Prostate gland (tissue), 2 donors: ENCODE data around the gene BMPER. TPM values are rescaled to one million over a fixed set of nuclear protein-coding genes. Genes with fewer than 3 reads are reported as not detected.

ENCODE experiments used
- DNase-seq: peaks from one replicate; pipeline ENCODE4 v3.0.0-alpha.2; 2019; ENCODE audit warnings: low spot score
- H3K27ac ChIP-seq, 2 donors: fragments of 200-600 bp; sonication (generic); 2 replicates each; pipeline ENCODE4 v1.5.1; 2017 to 2019
- H3K27me3 ChIP-seq: fragments of 200-600 bp; sonication (generic); replicated peaks from 2 replicates; pipeline ENCODE4 v1.5.1; 2019; ENCODE audit not compliant: insufficient read depth
- H3K36me3 ChIP-seq, 2 donors: fragments of 200-600 bp; sonication (generic); 1 replicate in 1 of 2; 2 replicates in 1 of 2; pipeline versions ENCODE4 v1.5.1 to v1.8.1; 2017 to 2019
- H3K4me1 ChIP-seq: fragments of 200-600 bp; sonication (generic); replicated peaks from 2 replicates; pipeline ENCODE4 v1.5.1; 2019
- H3K4me3 ChIP-seq, 2 donors: fragments of 200-600 bp; sonication (generic); 2 replicates each; pipeline ENCODE4 v1.5.1; 2017 to 2019
- H3K9me3 ChIP-seq: fragments of 200-600 bp; sonication (generic); 2 replicates; pipeline ENCODE4 v1.5.1; 2017
- POLR2A ChIP-seq: fragments of 450-650 bp; IDR thresholded peaks from one replicate; pipeline ENCODE4 v1.6.1; 2016; ENCODE audit warnings: antibody characterized with exemption, mild to moderate bottlenecking
- POLR2AphosphoS5 ChIP-seq: sonication (generic); formaldehyde crosslinking; IDR thresholded peaks from one replicate; pipeline ENCODE4 v1.6.1; 2017; ENCODE audit warnings: antibody characterized with exemption
- WGBS: methylation state at CpG from one replicate; pipeline ENCODE4 v1.1.5; 2018; 5-methylcytosine and 5-hydroxymethylcytosine counted together
- intact Hi-C: fragments of 100-400 bp; cut with DNase I; formaldehyde crosslinking; loops from one replicate; pipeline ENCODE4 v1.14.2; 2022
- total RNA-seq, 2 donors: library from RNA; depleted of rRNA; stranded (reverse); fragments of >200 nt; gene quantifications; one replicate each; pipeline ENCODE4 v1.1.0, GENCODE V29; 2016
- TF ChIP-seq, protein P1 (sequence below), 4 experiments: fragments of 200-600 bp in 2 of 4; fragments of 450-650 bp in 2 of 4; sonication (generic) in 2 of 4; IDR thresholded peaks; 1 replicate in 3 of 4; 2 replicates in 1 of 4; pipeline ENCODE4 v1.5.1; 2016 to 2019; ENCODE audit warnings: antibody characterized with exemption in 4 of 4, mild to moderate bottlenecking in 2 of 4, moderate library complexity in 2 of 4

The BMPER gene
- total RNA-seq, 2 donors from 2014 or later: 4.5 to 8.4 TPM

DNA sequence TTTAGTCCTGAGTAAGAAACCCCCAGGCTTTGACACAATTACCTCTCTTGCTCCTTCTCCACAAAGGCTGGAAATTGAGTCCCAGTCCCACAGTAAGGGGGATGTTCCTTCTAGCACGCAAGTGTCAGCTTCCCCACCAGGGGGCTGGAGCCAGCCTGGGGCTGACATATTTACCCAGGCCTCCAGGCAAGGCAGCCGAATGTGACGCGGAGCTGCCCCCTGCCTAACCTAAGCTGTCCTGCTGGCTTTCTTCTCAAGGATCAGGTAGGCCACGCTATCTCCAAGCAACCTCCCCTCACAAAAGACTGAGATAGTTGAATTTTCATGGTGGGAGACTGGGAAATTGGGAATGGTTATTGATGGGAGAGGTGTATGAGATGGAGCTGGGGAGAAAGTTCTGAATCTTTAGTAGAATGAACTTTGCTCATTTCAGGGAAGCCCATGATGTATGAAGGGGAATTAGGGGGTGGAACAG lies 19.2 kb upstream of the BMPER start:
- TF ChIP-seq POLR2A: no peak
- TF ChIP-seq, protein P1, sequence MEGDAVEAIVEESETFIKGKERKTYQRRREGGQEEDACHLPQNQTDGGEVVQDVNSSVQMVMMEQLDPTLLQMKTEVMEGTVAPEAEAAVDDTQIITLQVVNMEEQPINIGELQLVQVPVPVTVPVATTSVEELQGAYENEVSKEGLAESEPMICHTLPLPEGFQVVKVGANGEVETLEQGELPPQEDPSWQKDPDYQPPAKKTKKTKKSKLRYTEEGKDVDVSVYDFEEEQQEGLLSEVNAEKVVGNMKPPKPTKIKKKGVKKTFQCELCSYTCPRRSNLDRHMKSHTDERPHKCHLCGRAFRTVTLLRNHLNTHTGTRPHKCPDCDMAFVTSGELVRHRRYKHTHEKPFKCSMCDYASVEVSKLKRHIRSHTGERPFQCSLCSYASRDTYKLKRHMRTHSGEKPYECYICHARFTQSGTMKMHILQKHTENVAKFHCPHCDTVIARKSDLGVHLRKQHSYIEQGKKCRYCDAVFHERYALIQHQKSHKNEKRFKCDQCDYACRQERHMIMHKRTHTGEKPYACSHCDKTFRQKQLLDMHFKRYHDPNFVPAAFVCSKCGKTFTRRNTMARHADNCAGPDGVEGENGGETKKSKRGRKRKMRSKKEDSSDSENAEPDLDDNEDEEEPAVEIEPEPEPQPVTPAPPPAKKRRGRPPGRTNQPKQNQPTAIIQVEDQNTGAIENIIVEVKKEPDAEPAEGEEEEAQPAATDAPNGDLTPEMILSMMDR (IDR thresholded peaks at IDR 0.05): no peak
- no peak for TF ChIP-seq POLR2AphosphoS5
- intact Hi-C loops: no loop called here
- Histone ChIP-seq H3K27me3 (no peaks in the 10 kb centered on the region), H3K4me1 (no peaks in the 10 kb centered on the region), H3K27ac (no peak overlapping the region), H3K36me3 (no peaks in the 10 kb centered on the region), H3K9me3 (no peaks in the 10 kb centered on the region), H3K4me3 (no peak overlapping the region)
- DNase-seq: no peak
- WGBS: 95% methylated on average over 5 of the region's 5 CpGs

DNA sequence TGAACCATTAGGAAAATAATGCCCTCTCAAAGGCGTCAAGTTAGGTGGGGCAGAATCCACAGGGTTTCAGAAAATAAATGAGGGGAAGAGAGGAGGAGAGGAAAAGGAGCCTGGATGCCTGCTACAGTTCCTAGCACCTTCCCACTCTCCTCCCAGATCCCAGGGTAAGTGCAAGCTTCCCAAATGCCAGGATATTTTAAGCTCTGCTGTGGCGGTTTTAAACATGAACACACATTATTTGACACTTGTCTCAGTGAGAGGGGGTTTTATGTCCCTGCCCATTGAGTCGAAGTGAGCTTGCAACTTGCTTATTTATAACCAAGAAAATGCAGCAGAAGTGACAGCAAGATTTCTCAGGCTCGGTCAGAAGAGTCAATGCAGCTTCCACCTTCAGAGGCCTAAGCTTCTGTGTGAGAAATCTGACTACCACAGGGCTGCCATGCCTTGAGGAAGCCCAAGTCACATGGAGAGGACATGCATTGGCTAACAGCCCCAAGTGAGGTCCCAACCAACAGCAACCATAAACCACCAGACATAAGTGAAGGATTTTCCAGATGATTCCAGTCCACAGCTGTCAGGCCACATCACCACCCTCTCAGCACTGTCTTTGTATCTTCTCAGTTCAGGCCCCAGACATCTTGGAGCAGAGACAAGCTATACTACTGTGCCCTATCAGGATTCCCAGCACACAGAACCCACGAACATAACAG lies 17.9 kb upstream of the BMPER start:
- H3K27me3 ChIP-seq: no peaks in the 10 kb centered on the region
- H3K4me3 ChIP-seq: no peak overlapping the region
- intact Hi-C loops: no loop called here
- no peak for DNase-seq
- TF ChIP-seq POLR2A (no peak), POLR2AphosphoS5 (no peak)
- TF ChIP-seq, protein P1 (IDR thresholded peaks at IDR 0.05): no peak
- WGBS: 74% methylated on average over 5 of the region's 5 CpGs
- H3K36me3 ChIP-seq: no peaks in the 10 kb centered on the region
- H3K27ac ChIP-seq: no peak overlapping the region
- H3K4me1 ChIP-seq: no peaks in the 10 kb centered on the region
- H3K9me3 ChIP-seq: no peaks in the 10 kb centered on the region

DNA sequence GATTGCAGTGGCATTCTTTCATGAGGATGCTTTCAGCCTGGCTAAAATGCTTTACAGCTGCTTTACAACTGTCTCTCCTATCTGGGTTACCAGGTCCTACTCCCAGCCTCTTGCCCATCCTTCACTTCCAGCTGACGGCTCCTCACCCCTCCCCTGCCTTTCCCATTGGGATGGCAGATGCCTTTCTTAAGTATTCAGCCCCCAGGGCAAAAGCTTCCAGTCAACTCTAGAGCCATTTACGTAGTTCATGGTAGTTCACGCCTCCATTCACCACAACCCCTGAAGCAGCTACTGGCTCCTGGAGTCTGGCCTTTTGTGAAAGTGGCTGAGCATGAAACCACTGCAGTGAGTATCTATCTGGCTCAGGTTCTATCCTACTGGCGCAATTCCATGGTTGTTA lies 17.2 kb upstream of the BMPER start:
- 42% methylated on average over 4 of the region's 4 CpGs for WGBS
- DNase-seq: peak; percentile 23
- intact Hi-C loops: no loop called here

DNA sequence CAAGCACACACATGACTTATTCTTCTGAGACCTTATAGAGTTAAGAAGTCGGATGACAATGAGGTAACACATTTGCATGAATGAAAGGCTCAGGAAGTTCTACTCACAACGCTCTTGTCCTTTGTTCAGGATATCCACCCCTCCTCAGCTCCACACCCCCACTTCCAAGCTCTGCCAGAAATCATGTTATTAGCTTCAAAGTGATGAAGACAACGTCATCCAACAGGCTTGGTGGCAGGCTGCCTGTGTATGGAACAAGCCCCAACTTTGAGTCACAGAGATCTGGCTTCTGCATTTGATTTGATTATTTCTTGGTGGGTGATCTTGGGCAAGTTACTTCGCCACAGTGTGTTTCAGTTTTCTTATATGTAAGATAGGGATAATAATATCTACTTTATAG lies 12.4 kb upstream of the BMPER start:
- TF ChIP-seq, protein P1 (IDR thresholded peaks at IDR 0.05): no peak
- TF ChIP-seq POLR2AphosphoS5 (no peak), POLR2A (no peak)
- H3K27ac ChIP-seq: no peak overlapping the region
- H3K27me3 ChIP-seq: no peaks in the 10 kb centered on the region
- H3K9me3 ChIP-seq: no peaks in the 10 kb centered on the region
- intact Hi-C loops: no loop called here
- no peak overlapping the region for H3K4me3 ChIP-seq
- H3K36me3 ChIP-seq: no peaks in the 10 kb centered on the region
- WGBS: 58% methylated on average over 4 of the region's 4 CpGs
- DNase-seq: no peak
- H3K4me1 ChIP-seq: no peaks in the 10 kb centered on the region

More for the DNA sequence above, 17.2 kb upstream of the BMPER start:
- H3K4me3 ChIP-seq: no peak overlapping the region
- H3K9me3 ChIP-seq: no peaks in the 10 kb centered on the region
- no peak overlapping the region for H3K27ac ChIP-seq
- H3K27me3 ChIP-seq: no peaks in the 10 kb centered on the region
- TF ChIP-seq POLR2AphosphoS5 (no peak), POLR2A (no peak)
- TF ChIP-seq, protein P1 (IDR thresholded peaks at IDR 0.05): no peak
- H3K36me3 ChIP-seq: no peaks in the 10 kb centered on the region
- H3K4me1 ChIP-seq: no peaks in the 10 kb centered on the region

DNA sequence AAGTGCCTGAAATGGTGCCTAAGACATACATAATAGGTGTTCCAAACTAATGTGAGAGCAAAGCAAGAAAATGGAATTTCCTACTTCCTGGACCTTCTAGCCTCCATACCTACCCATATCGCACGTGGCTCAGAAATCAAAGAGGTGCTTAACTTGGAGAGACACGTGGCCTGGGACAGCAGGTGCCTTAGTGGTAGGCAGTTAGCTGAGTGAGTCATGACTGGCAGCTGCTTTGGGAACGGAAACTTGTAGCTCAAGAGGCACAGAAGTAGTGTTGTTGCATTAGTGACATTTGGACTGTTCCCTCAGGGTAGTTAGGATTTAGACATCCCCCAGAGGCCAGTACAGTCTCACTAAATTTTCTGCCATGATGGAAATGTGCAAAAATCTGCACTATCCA lies 12.0 kb upstream of the BMPER start:
- no peak for DNase-seq
- H3K27me3 ChIP-seq: no peaks in the 10 kb centered on the region
- no peak overlapping the region for H3K4me3 ChIP-seq
- H3K36me3 ChIP-seq: no peaks in the 10 kb centered on the region
- intact Hi-C loops: no loop called here
- H3K27ac ChIP-seq: no peak overlapping the region
- no peaks in the 10 kb centered on the region for H3K4me1 ChIP-seq
- WGBS: 87% methylated on average over 4 of the region's 4 CpGs
- TF ChIP-seq POLR2A: no peak
- TF ChIP-seq, protein P1 (IDR thresholded peaks at IDR 0.05): no peak
- no peaks in the 10 kb centered on the region for H3K9me3 ChIP-seq
